HL-60/S4 (cell line): ENCODE results near the gene ACYP2.
"Not testable (repeated sequence)": the region's sequence is repeated elsewhere in the genome, so short reads cannot be mapped to it uniquely, and the experiment has no call there.

ENCODE experiments used
- in situ Hi-C: fragments of 300-500 bp; cut with MboI; formaldehyde crosslinking; loops from 2 replicates; pipeline ENCODE4 v1.14.3; 2022; ENCODE audit warnings: low sequenced_read_pairs

The ACYP2 gene

DNA sequence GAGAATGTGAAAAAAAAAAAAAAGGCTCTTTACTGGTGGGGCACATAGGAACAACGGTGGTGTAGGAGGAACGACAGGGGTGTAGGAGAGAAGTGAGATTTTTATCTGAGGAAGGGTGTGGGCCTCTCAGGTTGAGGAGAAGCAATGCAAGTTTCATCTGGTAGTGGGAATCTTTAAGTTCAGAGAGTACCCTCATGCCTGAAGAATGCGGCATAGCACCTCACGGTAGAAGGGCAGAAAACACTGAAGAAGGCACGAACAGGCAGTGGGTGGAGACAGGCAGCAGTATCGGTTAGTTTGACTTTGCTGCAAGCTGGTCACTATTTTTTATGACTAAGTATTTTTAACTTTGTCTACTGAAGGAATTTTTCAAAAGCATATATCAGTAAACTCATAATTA, 192.8 kb downstream of the ACYP2 start:
- in situ Hi-C loops = no loop called here

DNA sequence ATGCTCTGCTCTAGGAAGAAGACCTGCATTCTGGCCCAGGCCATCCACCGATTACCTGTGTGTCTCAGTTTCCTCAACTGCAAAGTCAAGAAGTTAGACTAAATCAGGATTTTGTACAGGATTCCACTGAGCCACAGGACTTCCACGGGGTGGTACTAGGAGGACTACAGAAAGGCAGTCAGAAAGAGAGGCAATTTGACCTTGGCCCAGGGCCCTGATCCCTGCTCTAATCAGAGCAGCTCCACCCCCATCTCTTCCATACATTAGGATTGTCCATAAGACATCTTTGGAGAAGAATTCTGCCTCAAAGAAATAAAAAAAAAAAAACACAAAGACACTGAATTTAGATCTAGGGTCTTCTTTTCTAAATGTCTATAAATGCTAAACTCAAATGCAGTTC, 193.4 kb downstream of the ACYP2 start:
- in situ Hi-C loops = no loop called here

DNA sequence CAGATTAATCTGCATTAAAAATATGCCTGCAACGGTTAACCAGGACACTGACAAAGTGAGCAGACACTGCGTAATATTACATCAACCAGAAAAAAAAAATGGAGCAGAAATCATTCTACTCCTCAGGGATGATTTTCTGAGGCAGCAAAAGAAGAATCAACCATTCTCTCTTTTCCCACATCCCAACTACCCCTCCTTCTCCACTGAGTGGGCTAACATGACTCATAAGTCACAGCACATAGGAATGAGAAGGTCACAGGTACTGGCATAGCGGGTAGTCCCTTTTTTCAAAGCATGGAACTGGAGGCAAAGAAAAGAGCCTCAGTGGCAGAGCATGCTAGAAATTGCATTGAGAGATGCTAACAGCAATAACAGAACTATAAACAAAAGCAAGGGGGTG, 194.9 kb downstream of the ACYP2 start:
- in situ Hi-C loops = no loop called here

DNA sequence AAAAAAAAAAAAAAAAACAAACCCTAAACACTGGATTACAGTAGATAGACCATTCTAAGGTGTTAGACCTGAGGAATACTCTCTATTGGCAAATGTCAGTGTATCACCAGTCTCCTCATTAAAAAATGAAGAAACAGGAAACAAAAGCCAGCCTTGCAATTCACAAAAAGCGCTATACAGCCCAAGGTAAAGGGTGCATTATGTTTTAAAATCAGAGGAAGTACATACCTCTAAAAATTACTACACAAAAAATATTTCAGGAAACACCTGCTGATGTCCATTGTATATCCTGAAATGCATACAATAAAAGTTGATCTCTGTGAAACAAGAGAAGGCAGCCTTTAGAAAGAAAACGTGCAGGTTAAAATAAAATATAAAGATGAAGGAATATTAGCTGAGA, 195.5 kb downstream of the ACYP2 start:
- in situ Hi-C loops = no loop called here

DNA sequence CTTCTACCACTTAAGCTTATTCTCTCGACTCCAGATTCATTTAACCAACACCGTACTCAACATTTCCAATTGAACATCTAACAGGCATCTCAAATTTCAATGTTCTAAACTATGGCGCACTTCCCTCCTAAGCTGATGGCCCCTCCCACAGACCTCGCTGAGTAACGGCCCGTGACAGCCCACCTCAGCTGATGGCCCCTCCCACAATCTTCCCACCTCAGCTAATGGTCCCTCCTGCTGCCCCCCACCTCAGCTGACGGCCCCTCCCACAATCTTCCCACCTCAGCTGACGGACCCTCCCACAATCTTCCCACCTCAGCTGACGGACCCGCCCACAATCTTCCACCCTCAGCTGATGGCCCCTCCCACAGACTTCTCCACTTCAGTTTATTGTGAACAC, 197.7 kb downstream of the ACYP2 start:
- in situ Hi-C loops = no loop called here

DNA sequence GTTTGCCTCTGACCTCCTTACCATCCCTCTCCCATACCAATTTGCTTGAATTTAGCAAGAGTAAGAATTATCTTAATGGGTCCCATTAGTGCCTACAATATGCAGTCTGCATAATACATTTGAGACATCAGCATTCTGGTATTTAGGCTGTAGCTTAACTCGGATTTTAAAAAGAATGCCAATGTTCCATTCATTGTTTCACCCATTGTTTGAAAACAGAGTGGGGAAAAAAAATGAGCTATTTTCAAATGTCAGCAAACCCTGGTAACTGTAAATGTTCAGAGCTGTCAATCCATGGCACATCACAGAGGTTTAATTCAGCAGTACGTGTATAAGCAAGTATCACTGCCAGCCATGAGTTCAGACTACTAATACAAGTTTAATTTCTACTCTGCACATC, 202.6 kb downstream of the ACYP2 start:
- in situ Hi-C loops = no loop called here

DNA sequence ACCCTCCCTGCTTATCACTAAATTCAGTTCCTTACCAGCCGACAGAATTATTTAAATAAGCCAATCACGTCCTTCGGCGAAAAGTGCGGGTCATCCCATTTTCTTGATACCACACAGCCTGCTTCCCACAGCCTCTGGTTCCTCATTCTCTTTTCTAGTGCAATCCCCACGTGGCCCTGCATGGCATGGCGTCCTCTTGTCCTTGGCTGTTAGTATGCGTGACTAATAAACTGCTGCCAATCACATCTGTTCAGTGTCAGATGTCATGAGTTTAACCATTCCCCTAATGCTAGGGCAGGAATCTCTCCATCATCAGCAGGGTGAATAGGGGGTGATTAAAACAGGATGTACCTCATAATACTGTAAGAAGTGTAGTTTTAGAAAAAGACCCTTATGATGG, 203.4 kb downstream of the ACYP2 start:
- in situ Hi-C loops = no loop called here

DNA sequence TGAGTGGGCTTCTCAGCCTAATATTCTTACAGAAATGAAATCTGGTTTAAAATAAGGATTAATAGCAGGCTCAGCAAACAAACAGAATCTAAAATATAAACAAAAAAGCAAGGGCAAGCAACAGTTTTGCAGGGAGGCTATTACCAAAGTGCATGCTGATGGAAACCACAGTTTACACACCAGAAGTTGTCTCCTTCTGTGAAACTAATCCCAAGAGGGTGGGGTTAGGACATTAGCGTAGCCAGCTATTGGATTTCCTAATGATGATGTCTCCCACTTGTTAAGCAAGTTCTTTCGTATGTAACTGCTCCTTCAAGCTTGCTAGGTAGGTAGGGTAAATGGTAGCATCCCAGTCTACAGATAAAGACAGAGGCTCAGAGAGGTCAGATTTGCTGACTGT, 205.6 kb downstream of the ACYP2 start:
- in situ Hi-C loops = no loop called here

DNA sequence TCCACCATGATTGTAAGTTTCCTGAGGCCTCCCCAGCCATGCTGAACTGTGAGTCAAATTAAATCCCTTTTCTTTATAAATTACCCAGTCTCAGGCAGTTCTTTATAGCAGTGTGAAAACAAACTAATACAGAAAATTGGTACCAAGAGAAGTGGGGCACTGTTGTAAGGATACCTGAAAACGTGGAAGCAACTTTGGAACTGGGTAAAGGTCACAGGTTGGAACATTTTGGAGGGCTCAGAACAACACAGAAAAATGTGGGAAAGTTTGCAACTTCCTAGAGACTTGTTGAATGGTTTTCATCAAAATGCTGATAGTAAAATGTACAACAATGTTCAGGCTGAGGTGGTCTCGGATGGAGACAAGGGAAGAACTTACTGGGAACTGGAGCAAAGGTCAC, 209.1 kb downstream of the ACYP2 start:
- in situ Hi-C loops = not testable (repeated sequence)

DNA sequence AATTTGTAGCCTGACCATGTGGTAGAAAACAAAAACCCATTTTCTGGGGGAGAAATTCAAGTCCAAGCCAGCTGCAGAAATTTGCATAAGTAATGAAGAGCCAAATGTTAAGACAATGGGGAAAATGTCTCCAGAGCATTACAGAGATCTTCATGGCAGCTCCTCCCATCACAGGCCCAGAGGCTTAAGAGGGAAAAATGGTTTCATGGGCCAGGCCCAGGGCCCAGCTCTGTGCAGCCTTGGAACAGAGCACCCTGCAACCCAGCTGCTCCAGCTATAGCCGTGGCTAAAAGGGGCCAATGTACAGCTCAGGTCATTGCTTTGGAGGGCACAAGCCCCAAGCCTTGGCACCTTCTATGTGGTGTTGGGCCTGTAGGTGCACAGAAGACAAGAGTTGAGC, 209.7 kb downstream of the ACYP2 start:
- in situ Hi-C loops = no loop called here

DNA sequence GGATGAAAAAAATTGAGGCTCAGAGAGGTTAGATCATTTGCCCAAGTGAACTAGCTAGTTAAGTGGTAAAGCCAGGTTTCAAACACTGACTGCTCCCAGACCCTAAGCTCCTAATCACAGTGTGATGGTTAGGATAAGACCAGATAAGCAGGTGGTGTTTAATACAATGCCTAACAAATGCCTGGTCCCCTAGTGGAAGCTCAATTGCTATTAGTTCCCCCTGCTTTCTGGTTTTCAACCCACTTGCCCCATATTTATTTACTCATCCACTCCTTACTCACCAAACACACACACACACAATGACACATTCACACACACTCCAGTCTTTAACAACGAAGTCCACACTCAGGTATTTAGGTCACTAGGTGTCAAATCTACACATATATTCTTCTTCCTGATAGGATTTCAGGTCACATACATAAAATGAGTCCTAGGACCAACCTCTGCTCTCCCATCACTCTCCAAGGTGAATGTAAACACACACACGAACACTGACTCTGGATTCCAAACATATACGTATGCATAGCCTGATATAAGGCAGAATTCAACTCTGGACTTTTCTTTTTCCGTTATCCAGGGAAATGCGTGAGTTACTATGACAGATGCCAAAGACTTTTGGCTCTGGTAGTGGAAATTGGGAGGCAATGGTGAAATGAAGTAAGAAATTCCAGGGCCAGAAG, 214.2 kb downstream of the ACYP2 start:
- in situ Hi-C loops = no loop called here

DNA sequence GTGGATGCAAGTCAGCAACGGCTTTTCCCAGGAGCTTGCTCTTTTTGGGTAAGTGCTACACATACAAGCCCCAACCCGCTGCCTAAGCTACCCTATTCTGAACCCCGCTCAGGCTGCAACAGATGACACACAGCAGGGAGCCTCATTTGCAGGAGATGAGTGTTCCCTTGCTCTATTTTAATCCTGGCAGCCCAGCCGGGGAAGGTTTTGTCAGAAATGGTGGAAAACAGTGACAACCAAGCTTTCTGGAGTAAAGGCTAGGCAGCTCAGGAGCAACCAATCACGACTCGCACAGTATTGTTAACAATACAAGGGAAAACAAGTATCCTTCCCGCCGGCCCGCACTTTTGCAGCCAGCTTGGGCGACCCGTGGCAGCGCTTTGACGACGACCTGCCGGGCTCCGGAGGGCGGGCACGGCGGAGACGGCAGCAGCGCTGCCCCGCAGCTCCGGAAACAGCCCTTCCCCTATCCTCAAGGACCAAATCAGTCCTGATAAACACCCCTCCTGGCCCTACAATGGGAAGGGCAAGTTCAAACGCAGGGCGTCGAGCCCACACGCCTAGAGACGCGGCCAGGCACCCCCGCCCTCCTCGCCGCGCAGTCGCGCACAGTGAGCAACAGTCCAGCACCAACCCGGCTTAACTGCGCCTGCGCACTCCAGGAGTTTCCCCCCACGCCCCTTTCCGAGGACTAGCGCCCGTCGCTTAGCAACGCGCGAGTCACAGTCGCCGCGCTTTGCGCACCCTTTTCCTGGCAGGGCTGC, 214.9 kb downstream of the ACYP2 start:
- in situ Hi-C loops = no loop called here

DNA sequence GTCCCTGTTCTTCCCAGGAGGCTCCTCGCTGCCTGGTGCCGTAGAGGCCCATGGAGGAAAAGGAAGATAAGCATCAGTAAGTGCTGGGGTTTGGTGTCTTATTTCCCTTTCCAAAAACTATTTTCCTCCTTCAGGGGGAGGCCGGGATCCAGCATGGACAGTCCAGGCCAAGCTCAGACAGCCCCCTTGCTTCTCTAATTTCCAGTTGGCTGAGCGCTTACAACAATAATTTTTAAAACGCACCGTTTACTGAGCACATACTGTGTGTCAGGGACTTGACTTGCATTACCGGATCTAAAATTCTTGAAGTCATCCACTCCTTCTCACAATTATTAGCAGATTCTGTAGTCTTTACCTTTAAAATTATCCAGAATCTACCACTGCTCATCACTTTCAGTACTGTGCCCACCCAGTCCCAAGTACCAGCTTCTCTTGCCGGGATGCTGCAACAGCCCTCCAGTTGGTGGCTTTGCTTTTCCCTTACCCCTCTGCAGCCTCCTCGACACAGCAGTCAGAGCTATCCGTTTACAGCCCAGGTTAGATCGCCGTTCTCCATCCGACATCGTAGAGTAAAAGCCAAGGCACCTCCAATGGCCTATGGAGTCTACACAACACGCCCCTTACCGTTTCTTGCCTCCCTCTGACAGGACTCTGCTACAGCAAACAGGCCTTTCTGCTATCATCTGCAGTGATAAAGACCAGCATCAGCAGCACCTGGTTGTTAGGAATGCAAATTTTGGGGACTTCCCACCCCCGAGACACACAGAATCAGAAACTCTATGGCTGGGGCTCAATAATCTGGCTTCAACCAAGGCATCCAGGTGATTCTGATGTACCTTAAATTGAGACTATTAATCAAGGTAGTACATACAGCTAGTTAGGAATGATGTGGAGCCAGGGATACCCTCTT, 215.8 kb downstream of the ACYP2 start:
- in situ Hi-C loops = no loop called here

DNA sequence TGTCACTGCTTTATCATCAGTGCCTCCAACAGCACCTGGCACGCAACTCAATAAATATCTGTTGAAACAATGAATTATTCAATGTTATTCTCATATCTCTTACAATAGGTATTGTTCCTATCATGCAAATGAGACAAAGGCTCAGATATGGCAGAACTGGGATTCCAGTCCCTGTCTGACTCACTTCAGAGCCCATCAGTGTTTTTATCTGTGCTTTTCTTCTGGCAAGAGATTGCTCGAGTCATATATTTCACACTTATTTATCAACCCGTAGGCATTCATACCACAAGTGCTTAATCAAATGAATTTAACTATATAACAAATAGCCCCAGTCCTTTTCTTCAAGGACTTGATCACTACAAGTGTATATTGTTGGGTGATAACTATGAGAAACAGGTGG, 217.0 kb downstream of the ACYP2 start:
- in situ Hi-C loops = no loop called here

DNA sequence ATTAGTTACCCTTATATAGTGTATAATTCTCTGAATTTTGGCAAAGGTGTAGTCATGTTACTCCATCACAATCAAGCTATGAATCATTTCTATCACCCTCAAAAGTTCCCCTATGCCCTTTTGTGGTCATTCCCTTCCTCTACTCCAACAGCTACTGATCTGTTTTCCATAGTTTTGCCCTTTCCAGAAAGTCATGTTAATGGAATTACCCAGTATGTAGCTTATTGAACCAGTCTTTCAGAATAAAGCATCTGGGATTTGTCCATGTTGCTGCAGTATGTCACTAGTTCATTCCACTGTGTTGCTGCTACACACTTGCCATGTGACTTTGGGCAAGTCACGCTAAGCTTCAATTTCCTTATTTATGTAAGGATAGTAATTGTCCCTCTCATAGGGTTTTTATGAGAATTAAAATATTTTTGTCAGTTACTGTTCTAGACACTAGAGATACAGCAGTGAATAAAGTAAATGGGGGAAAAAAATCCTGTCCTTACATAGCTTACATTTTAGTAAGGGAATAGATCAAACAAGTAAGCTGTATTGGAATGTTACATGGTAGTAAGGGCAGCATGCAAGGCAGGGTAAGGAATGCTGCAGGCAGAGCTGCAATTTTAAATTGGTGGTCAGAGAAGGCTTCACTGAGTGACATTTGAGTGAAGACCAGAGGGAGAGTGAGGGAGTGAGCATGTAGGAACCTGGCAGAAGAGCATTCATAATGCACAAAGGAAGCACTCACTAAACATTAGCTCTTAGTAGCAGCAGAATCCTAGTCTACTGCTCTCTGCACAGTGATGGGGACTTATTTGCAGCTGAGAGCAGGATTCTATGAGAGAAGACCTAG, 220.9 kb downstream of the ACYP2 start:
- in situ Hi-C loops = no loop called here

DNA sequence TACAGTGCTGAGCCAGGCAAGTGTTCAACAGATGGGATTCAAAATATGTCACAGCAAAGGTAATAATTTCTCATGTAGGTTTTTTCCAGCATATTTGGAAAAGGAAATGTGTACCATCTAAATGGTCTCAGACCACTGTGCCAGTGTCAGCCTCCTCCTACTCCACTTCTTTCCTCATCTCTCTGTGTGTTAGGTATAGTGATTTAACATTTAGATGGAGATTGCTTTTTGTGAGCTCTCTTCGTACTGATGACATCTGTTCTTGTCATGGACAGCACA, 221.5 kb downstream of the ACYP2 start:
- in situ Hi-C loops = no loop called here

DNA sequence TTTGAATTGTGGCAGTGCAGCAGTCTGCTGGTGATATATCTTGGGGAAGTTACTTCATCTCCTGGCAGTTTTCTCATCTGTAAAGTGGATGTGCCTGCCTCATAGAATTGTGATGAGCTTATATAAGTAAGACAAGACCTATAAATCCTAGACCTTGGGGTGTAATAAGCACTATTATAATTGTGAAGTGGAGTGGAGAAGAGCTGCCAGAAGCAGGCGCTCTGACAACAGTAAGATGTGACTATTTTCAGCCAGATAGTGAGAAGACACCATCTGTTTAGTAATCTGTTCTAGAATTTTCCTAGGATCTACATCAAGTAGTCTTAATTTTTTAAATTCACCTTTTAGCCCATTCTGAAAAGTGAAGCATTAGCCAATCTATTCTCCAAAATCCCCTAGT, 226.2 kb downstream of the ACYP2 start:
- in situ Hi-C loops = no loop called here

DNA sequence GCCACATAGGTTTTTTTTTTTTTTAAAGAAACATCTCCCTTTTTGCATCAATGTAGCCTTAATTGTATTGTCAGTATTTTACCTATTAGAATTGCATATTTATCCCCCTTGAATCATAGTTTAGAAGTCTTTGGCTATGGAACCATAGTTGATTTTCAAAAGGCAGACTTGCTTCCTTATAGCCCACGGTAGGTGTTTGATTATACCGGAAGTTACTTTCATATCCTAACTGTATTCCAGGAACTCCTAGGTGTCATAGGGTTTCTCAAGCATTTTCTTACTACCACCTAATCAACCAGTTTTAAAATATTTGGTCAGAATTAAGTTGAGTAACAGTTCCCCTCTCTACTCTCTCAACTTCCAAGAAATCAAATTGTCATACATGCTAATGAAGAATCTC, 227.2 kb downstream of the ACYP2 start:
- in situ Hi-C loops = no loop called here

DNA sequence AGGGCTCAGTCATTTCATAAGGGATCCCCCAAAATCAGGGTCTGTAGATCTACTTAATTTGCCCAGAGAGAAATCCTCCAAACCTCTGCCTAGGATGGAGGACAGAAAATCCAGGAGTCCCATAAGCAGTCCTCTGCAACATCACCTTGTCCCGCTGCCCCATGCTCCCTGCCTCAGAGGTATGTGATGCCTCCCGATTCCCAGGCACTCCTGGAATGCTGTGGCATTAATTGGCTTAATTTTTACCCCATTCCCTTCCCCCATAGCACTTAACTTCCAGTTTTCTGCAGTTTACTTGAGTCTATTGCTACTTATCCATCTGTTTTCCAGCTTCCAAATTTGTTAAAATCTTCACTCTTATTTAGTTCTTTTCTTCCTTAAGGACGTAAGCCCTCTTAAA, 232.2 kb downstream of the ACYP2 start:
- in situ Hi-C loops = no loop called here

DNA sequence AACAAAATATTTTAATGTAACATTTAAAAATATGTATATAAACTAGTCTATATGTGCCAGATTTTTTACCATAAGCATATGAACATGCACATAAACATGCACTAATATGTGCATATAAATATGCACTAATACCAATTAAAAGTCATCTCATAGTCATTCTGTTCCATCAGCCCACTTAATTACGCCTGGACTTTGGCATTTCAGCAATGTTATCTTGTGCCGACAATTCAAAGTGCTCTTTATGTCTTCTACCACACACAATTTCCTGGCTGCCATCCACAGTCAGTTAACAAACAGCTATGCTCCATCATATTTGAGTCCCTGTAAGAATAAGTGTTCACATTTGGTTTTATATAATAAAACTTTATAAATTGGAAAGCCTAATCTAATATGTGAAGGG, 233.2 kb downstream of the ACYP2 start:
- in situ Hi-C loops = no loop called here

DNA sequence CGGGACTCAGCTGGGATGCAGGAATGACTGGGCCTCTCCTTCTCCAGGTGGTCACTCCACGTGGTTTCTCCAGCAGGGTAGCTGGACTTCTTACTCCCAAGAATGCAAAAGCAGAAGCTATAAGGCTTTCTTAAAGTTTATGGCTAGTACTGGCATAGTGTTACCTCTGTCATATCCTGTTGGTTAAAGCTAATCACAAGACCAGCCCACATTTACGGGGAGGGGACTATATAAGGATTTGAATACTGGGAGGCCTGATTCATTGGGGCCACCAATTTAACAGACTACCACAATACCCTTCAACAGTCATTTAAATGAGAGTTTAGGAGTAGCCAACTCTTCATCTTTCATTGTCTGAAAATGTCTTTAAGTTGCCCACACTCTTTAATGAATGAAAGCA, 235.0 kb downstream of the ACYP2 start:
- in situ Hi-C loops = no loop called here
